Gastroesophageal sphincter (tissue), 4 donors: ENCODE results near the gene FAM89B. TPM values are rescaled to one million over a fixed set of nuclear protein-coding genes. Genes with fewer than 3 reads are reported as not detected.
"Not testable (repeated sequence)": the region's sequence is repeated elsewhere in the genome, so short reads cannot be mapped to it uniquely, and the experiment has no call there.

Experiments
- ATAC-seq: fragments of 150-250 bp; one replicate; pipeline ENCODE4 v1.9.1; 2016; ENCODE audit warnings: mild to moderate bottlenecking, moderate library complexity
- H3K27ac ChIP-seq, 4 donors: fragments of 200-600 bp; sonication (generic) in 3 of 4; 1 replicate in 3 of 4; 2 replicates in 1 of 4; pipeline ENCODE4 v1.5.1; 2016 to 2019
- H3K27me3 ChIP-seq: fragments of 200-600 bp; sonication (generic); one replicate; pipeline ENCODE4 v1.5.1; 2019
- H3K36me3 ChIP-seq, 2 donors: fragments of 200-600 bp; sonication (generic); one replicate each; pipeline ENCODE4 v1.5.1; 2019; ENCODE audit warnings: control low read depth in 1 of 2
- H3K4me1 ChIP-seq, 3 donors: fragments of 200-600 bp; sonication (generic); 1 replicate in 2 of 3; 2 replicates in 1 of 3; pipeline ENCODE4 v1.5.1; 2016 to 2019; ENCODE audit warnings: control low read depth in 2 of 3
- H3K4me3 ChIP-seq, 2 donors: fragments of 200-600 bp; sonication (generic); one replicate each; pipeline ENCODE4 v1.5.1; 2019; ENCODE audit warnings: mild to moderate bottlenecking in 1 of 2, moderate library complexity in 1 of 2
- H3K9me3 ChIP-seq, 3 donors: fragments of 200-600 bp; sonication (generic); one replicate each; pipeline ENCODE4 v1.5.1; 2017 to 2019; ENCODE audit warnings: control low read depth in 2 of 3
- EP300 ChIP-seq: sonication (generic); formaldehyde crosslinking; IDR thresholded peaks from one replicate; pipeline ENCODE4 v1.6.1; 2017; ENCODE audit warnings: antibody characterized with exemption, mild to moderate bottlenecking
- POLR2A ChIP-seq, 2 donors: fragments of 450-650 bp; IDR thresholded peaks; one replicate each; pipeline ENCODE4 v1.6.1; 2017; ENCODE audit warnings: antibody characterized with exemption in 2 of 2, mild to moderate bottlenecking in 2 of 2, moderate library complexity in 1 of 2
- POLR2AphosphoS5 ChIP-seq: sonication (generic); formaldehyde crosslinking; IDR thresholded peaks from one replicate; pipeline ENCODE4 v1.6.1; 2017; ENCODE audit warnings: antibody characterized with exemption
- whole genome bisulfite sequencing, 2 donors: methylation state at CpG; one replicate each; pipeline ENCODE4 v1.1.5; 2018; ENCODE audit warnings: low coverage in 1 of 2; 5-methylcytosine and 5-hydroxymethylcytosine counted together
- total RNA-seq, 4 donors: library from RNA; depleted of rRNA; stranded (reverse); fragments of >200 nt; gene quantifications; one replicate each; pipeline ENCODE4 v1.1.0, GENCODE V29; 2016
- TF ChIP-seq, protein P1 (sequence below), 4 experiments: fragments of 200-600 bp in 2 of 4; fragments of 450-650 bp in 2 of 4; sonication (generic) in 1 of 4; IDR thresholded peaks; one replicate each; pipeline ENCODE4 v1.5.1; 2017 to 2019; ENCODE audit warnings: antibody characterized with exemption in 4 of 4, mild to moderate bottlenecking in 2 of 4, moderate library complexity in 2 of 4

The FAM89B gene
- 10 to 100 TPM; 36.6 to 68.3 (median 55.0) TPM for total RNA-seq

DNA sequence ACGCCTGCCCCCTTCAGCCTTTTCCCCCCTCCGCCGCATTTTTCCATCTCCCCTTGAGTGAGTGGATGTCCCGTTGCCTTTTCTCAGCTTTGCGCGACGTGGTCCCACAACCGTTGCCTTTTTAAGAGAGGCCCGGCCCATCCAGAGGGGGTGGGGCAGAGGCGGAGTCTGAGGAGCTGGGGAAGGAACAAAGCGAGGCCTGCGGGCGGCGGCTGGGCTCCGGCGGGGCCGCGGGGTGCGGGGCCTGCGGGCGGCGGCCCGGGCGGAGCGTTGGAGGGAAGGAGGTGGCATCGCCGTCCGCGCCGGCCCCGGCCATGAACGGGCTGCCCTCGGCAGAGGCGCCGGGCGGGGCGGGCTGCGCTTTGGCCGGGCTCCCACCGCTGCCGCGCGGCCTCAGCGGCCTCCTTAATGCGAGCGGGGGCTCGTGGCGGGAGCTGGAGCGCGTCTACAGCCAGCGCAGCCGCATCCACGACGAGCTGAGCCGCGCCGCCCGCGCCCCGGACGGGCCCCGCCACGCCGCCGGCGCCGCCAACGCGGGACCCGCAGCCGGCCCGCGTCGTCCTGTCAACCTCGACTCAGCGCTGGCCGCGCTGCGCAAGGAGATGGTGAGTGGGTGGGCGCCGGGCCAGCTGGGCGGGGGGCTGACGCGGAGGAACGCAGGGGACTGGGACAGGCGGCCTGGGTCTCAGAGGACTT is at the start of gene FAM89B:
Gene FAM89B, plus strand, starts transcription at position 183 of the 696 bp plus-strand sequence. Its CDS starts 132 bp downstream, at position 315.
- peak within 1 kb of the TSS; percentile 62 to 96 for H3K4me3 ChIP-seq
- peak; percentile 20 for TF ChIP-seq POLR2AphosphoS5
- TF ChIP-seq, protein P1, sequence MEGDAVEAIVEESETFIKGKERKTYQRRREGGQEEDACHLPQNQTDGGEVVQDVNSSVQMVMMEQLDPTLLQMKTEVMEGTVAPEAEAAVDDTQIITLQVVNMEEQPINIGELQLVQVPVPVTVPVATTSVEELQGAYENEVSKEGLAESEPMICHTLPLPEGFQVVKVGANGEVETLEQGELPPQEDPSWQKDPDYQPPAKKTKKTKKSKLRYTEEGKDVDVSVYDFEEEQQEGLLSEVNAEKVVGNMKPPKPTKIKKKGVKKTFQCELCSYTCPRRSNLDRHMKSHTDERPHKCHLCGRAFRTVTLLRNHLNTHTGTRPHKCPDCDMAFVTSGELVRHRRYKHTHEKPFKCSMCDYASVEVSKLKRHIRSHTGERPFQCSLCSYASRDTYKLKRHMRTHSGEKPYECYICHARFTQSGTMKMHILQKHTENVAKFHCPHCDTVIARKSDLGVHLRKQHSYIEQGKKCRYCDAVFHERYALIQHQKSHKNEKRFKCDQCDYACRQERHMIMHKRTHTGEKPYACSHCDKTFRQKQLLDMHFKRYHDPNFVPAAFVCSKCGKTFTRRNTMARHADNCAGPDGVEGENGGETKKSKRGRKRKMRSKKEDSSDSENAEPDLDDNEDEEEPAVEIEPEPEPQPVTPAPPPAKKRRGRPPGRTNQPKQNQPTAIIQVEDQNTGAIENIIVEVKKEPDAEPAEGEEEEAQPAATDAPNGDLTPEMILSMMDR (IDR thresholded peaks at IDR 0.05) = no peak
- TF ChIP-seq EP300 = no peak
- TF ChIP-seq POLR2A (IDR thresholded peaks at IDR 0.05) = peak; percentile 68 to 88
- peak within 1 kb of the TSS; percentile 72 to 99 (median 98) for H3K27ac ChIP-seq
- no peaks in the 10 kb centered on the region for H3K9me3 ChIP-seq
- WGBS, 2 donors = 0% methylated on average over 5 of the region's 86 CpGs; no CpG with 5 or more reads in 1 of the 2 donors
- no peaks in the 10 kb centered on the region for H3K27me3 ChIP-seq
- peaks cover 8 to 88% (median 52%) of the 10 kb centered on the region in 3 donors for H3K4me1 ChIP-seq
- no peaks in the 10 kb centered on the region for H3K36me3 ChIP-seq
- ATAC-seq = peak; percentile 42

DNA sequence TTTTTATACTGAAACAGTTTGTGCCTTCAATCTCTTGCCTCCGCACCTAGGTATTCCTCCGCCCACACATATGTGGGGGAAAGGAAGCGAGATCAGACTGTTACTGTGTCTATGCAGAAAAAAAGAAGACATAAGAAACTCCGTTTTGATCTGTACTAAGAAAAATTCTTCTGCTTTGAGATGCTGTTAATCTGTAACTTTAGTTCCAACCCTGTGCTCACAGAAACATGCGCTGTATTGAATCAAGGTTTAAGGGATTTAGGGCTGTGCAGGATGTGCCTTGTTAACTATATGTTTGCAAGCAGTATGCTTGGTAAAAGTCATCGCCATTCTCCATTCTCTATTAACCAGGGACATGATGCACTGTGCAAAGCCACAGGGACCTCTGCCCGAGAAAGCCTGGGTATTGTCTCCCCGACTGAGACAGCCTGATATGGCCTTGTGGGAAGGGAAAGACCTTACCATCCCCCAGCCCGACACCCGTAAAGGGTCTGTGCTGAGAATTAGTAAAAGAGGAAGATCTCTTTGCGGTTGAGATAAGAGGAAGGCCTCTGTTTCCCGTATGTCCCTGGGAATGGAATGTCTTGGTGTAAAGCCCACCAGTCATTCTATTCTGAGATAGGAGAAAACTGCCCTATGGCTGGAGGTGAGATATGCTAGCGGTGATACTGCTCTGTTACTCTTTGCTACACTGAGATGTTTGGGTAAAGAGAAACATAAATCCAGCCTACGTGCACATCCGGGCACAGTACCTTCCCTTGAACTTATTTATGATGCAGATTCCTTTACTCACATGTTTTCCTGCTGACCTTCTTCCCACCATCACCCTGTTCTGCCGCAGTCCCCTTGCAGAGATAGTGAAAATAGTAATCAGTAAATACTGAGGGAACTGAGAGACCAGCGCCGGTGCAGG is 49.4 kb upstream of the FAM89B start:
- ATAC-seq, H3K9me3 ChIP-seq, H3K4me3 ChIP-seq, H3K27me3 ChIP-seq, H3K27ac ChIP-seq: not testable (repeated sequence)
- peaks cover 0 to 21% of the 10 kb centered on the region in 2 donors for H3K36me3 ChIP-seq
- H3K4me1 ChIP-seq = peaks cover 3 to 36% (median 14%) of the 10 kb centered on the region in 3 donors
- WGBS, 2 donors = 76 to 86% methylated on average over 9 to 15 of the region's 18 CpGs

DNA sequence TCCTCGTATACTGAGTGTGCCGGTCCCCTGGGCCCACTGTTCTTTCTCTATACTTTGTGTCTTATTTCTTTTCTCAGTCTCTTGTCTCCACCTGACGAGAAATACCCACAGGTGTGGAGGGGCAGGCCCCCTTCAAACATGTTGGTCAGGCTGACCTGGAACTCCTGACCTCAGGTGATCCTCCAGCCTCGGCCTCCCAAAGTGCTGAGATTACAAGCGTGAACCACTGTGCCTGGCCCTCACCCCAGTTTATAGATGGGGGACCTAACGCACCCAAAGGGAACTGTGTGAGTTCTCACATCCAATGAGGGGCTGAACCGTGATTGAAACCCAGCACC is 48.7 kb upstream of the FAM89B start:
- not testable (repeated sequence) for H3K27me3 ChIP-seq, H3K4me3 ChIP-seq, ATAC-seq, H3K9me3 ChIP-seq
- Histone ChIP-seq H3K36me3 (peaks cover 0 to 27% of the 10 kb centered on the region in 2 donors), H3K27ac (peak overlapping the region in 3 of 4 donors; percentile 87 to 93 (median 91)), H3K4me1 (peaks cover 3 to 42% (median 14%) of the 10 kb centered on the region in 3 donors)
- WGBS, 2 donors = 84 to 93% methylated on average over 4 to 5 of the region's 7 CpGs

DNA sequence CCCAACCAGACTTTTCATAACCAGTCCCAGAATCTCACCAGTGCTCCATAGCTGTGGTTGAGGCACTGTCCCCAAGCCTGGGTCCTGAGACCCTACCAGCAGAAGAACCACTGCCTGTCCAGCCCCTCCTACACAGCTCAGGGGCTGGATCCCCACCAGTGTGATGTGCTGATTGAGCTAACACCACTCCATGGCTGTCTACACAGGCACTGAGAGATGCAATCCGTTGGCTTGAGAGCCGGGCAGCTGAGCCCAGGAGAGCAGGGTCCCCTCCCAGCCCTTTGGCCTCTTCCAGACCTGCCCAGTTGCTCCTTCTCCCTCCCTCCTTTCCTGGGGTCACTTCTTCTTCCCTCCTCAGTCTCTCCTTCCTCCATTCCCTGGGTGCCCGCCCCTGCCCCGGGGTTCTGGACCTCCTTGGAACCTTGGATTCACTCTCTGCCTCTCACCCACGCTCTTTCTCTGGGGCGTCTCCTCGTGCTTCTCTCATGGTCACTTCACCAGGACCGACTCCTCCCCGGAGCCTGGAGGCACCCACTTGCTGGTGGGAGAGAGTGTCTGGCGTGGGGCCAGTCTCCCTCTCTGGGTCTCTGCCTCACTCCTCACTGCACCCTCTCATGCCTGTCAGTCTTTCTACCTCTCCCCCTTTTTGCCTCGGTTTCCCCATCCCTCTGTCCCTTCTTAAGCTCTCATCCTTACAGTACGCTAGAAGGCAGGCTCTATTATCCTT is 48.2 kb upstream of the FAM89B start:
- H3K9me3 ChIP-seq = no peaks in the 10 kb centered on the region
- WGBS, 2 donors = 0 to 20% methylated on average over 1 to 12 of the region's 12 CpGs
- H3K36me3 ChIP-seq = peaks cover 0 to 33% of the 10 kb centered on the region in 2 donors
- TF ChIP-seq EP300 = no peak
- TF ChIP-seq, protein P1 (IDR thresholded peaks at IDR 0.05) = no peak
- no peak for TF ChIP-seq POLR2AphosphoS5
- no peak for TF ChIP-seq POLR2A (IDR thresholded peaks at IDR 0.05)
- peak; percentile 44 for ATAC-seq
- H3K27me3 ChIP-seq = no peaks in the 10 kb centered on the region
- peaks cover 3 to 46% (median 14%) of the 10 kb centered on the region in 3 donors for H3K4me1 ChIP-seq
- H3K4me3 ChIP-seq = peak overlapping the region; percentile 20 to 99
- peak overlapping the region; percentile 19 to 93 (median 89) for H3K27ac ChIP-seq

DNA sequence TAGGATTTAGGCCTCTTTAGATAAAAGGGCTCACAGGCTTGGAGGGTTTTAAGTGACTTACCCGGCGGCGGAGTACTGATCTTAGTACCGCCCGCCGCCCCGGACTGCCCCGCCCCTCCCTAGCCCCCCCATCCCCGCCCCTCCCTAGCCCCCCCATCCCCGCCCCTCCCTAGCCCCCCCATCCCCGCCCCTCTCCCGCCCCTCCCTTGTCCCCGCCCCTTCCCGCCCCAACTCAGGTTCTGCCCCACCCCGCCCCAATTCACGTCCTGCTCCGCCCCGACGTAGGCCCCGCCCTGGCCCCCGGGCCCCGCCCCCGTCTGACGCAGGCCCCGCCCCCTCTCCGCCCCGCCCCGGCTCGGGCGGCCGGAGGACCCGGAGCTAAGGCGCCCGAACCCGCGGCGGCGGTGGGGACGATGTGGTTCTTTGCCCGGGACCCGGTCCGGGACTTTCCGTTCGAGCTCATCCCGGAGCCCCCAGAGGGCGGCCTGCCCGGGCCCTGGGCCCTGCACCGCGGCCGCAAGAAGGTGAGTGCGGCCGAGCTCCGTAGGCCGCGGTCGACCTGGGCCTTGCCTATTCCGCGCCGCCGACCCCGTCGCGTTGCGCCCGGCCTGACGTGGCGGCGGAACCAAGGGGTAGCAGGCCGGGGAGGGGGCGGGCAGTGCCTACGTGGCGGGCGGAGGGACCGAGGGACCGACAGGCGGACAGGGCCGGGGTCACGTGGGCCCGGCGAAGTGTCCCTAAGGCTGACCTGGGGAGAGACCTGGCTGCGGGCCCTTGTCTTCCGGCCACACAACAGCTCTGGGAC is 47.4 kb upstream of the FAM89B start, which contains the start of gene SCYL1:
Gene SCYL1, plus strand, starts transcription at position 343 of the 805 bp plus-strand sequence. Its CDS starts 71 bp downstream, at position 414.
- peak within 1 kb of the TSS; percentile 85 to 99 for H3K4me3 ChIP-seq
- H3K27me3 ChIP-seq = no peaks in the 10 kb centered on the region
- TF ChIP-seq, protein P1 (IDR thresholded peaks at IDR 0.05) = no peak
- TF ChIP-seq EP300 (no peak), POLR2AphosphoS5 (peak; percentile 75), POLR2A (IDR thresholded peaks at IDR 0.05) (peak; percentile 68 to 73)
- peak; percentile 85 for ATAC-seq
- 0 to 3% methylated on average over 4 of the region's 82 CpGs for WGBS, 2 donors
- H3K4me1 ChIP-seq = peaks cover 3 to 52% (median 14%) of the 10 kb centered on the region in 3 donors
- peaks cover 0 to 40% of the 10 kb centered on the region in 2 donors for H3K36me3 ChIP-seq
- H3K27ac ChIP-seq = peak within 1 kb of the TSS; percentile 76 to 93 (median 91)
- H3K9me3 ChIP-seq = no peaks in the 10 kb centered on the region
